Stimulated activated CD8-positive, alpha-beta memory T cell treated with anti-CD3 and anti-CD28 coated beads, Interleukin-4, amount 100 ng/mL, for 4 hours (primary cell): Measurements from ENCODE around the gene ERICH6B.

ENCODE experiments used
- DNase-seq, 2 donors: peaks; one replicate each; pipeline ENCODE4 v3.0.0-alpha.2; 2020; ENCODE audit warnings: low read depth in 2 of 2, low spot score in 1 of 2

ERICH6B gene

GRCh38 chr13:45602183-45603170 lies 13.1 kb downstream of the ERICH6B start:
- DNase-seq = no peak

GRCh38 chr13:45601680-45602079 lies 13.9 kb downstream of the ERICH6B start:
- DNase-seq = no peak

DNA sequence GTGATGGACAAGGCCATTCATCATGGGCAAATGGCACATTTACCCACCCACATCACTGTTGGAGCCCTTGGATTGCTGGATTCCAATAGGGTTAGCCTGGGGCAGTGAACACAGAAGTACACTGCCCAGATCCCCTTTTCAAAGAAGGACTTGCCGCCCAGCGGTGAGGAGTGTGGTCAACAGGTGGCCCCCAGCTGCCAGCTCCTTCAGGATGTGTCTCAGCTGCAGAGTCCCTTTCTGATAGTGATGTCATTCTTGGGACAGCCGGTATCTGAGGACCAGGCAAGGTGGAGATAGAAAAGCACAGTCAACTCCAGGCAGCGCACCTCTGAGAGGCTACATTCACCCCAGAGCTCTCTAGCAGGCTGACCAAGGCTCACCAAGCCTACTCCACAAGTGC lies 16.9 kb downstream of the ERICH6B start:
- DNase-seq = no peak

DNA sequence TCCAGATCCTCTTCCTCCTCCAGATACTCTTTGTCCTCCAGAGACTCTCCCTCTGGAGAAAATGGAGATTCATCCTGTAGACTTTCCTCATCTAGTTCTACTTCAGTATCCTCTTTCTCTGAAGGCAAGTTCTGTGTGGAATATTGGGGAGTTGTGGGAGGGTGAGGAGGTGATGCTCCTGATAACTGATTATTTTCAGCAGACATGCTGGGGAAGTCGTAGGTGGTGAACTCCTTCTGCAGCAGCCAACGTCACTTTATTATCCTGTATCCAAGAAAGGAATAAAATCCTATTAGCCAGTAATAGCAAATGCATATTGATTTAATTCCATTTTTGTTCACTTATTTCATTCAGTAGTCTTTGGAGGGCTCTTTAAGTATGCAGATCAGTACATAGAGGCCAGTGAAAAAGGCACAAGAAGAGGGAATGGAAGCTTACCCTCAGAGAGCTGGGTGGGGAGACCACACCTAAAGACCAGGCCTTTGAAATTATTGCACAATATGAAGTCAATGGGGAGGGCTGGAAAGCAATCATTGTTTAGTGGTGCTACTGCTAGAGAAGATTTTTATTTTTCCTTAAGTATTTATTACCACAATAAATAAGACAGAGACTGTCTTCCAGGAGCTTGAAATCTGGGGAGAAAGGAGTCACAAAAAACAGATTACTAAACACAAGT lies 18.6 kb downstream of the ERICH6B start:
- DNase-seq = no peak

- no peak for DNase-seq
These were observed 19.6 kb downstream of the ERICH6B start for GRCh38 chr13:45595965-45596364.

DNA sequence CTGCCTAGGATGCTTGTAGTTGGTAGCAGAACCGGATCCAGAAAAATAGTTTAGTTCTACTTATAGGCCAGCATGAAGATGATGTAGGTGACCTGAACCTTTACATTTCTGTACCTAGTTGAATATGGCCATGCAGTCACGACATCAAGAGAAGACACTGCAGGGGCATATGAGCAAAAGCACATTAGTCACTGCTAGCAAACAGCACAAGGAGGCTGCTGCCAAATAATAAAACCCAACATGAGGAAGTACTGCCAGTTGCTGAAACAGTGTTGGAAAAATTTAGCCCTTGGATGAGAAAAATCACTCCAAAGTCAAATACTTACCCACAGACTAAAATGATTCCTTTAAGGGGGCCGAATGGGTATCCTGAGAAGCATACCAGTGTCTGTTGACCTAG lies 20.8 kb downstream of the ERICH6B start:
- DNase-seq = no peak

DNA sequence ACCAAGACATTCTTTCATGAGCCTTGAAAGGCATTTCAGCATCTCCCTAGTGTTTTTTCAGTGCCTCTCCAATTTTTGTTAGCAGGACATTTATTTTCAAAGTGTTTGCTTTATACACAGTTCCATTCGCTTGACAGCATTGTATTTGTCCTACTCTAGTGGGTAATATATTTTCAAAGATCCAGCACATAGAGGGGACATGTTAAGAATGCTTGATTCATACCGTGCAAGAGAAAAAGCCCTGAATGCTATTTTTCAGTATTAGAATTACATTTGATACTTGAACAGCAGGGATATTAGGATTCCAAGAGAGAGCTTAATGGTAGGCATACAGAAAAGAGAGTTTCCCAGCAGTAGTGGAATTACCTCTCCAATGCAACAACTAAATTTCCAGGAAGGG lies 21.3 kb downstream of the ERICH6B start:
- DNase-seq = no peak

- no peak for DNase-seq
These were observed 22.8 kb downstream of the ERICH6B start for GRCh38 chr13:45592758-45593157.

DNA sequence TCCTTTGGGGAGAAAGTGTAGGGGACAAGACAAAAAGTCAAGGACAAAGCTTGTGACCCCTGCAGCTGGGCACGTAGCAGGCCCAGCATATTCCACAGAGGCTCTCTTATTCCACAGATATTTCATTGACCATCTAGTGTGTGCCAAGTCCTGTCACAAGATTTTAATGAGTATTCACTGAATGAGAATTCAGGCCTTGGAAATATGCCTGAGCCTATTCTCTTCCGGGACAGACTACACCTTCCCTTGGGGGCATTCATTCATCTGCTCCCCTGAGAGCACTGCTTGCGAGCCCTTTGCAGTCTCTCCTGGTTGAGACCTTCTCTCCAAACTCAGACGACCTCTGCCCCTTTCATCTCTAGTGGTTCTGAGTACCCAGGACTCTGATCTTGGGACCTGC lies 25.5 kb downstream of the ERICH6B start:
- DNase-seq = no peak

DNA sequence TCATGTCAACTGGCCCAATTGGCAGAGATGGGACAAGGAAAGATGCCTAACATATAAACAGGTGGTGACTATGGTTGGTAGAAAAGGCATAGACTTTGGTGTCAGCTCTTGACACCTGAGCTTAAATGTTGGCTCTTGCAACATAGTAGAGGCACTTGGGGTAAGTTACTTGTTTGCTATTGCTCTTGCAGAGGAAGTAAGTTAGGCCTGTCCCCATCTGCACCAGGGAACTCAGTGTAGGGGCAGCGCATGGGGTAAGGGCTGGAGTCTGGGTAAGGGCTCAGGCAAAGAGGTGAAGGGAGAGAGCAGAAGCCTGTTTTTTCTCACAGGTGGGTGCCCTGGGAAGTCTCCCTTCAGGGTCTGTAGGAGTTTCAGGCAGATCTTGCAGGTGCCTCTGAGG lies 27.6 kb downstream of the ERICH6B start:
- DNase-seq = no peak

DNA sequence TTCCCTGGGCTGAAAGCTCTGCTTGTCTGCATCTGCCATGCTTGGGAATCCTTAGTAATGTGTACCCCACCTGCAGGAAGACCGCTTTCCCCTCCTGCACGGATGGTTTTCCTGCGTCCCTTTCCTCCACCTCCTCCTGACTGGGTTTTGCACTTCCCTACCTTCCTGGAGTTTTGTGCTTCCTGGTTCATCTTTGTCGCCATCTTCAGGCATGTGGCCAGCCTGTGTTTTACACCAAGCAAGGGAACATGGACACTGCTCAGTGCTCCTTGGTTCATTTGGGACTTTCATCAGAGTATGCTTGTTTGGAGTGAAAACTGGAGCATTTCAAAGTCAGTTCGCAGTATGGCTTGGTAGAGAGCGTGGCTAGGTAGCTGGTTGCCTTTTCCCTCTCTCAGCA lies 30.7 kb downstream of the ERICH6B start:
- DNase-seq = no peak

DNA sequence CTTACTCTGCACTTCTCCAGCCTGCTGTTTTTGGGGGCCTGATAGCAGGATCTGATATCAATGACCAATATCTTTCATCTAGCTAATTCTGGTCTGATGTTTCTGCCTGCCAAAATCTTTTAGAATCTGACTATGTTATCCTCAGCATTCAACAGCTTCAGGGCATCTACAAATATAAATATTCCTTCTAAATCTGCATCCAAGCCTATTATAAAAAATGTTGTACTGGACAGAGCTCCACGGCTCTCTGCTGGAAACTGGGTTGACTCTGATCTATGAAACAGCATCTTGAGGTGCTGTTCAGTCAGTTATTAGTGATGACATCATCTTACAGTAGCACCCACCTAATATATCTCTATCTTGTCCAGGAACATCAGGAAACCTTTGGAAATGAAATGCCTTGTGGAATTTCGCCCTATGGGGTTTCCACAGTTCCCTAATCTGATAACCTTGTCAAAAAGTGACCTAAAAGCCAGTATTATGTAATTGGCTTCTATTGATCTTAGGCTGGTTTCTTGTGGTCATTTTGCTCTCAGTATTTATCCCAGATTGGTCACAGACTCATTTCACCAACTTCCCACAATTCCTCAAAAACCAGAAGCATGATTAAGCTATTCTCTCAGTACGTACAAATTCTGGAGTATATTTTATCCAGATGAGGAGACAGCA lies 33.0 kb downstream of the ERICH6B start:
- DNase-seq = no peak

- DNase-seq = no peak
These were observed 39.1 kb downstream of the ERICH6B start for GRCh38 chr13:45576466-45576865.

GRCh38 chr13:45575830-45576180 lies 39.7 kb downstream of the ERICH6B start:
- no peak for DNase-seq

- no peak for DNase-seq
These were observed 40.3 kb downstream of the ERICH6B start for GRCh38 chr13:45575146-45575829.

DNA sequence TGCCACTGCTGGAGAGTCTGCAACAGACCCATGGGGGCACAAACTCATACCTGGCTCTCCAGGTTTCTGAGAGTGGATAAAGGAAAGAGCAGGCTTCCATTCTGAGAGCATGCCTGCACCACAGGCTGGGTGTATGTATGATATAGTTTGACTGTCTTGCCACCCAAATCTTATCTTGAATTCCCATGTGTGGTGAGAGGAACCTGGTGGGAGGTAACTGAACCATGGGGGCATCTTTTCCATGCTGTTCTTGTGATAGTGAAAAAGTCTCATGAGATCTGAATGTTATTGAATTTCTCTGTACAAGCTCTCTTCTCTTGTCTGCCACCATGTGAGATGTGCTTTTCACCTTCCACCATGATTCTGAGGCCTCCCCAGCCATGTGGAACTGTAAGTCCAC lies 50.2 kb downstream of the ERICH6B start:
- no peak for DNase-seq

DNA sequence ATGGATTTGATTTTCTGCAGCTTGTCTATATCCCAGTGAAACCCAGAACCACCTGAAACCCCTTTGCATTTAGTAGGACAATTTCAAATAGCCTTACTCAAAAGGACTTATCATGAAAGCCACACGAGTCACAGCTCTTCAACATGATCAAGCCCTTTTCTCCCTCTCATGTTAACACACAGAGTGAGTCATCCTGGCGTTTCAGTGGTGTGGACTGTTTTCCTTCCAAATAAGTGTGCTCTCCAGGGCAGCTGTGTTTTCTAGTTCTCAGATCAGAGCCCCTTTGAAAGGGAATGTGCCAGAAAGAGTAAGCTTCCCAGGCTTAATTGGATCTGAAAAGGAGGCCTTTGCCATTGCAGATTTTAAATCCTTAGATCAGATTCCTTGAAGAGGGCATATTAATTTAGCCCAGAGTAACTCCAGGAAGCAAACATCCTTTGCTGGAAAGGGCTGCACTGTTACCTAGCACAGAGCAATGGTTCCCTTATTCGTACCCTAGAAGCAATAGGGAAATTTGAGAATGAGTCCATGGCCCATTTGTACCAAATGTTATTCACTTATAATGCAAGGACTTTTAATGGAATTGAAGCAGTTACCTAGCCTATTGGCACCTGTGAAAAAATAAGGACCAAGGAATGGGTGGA lies 51.3 kb downstream of the ERICH6B start:
- no peak for DNase-seq

- no peak for DNase-seq
These were observed 60.9 kb downstream of the ERICH6B start for GRCh38 chr13:45554604-45555109.

- no peak for DNase-seq
These were observed 67.3 kb downstream of the ERICH6B start for GRCh38 chr13:45548281-45548680.

DNA sequence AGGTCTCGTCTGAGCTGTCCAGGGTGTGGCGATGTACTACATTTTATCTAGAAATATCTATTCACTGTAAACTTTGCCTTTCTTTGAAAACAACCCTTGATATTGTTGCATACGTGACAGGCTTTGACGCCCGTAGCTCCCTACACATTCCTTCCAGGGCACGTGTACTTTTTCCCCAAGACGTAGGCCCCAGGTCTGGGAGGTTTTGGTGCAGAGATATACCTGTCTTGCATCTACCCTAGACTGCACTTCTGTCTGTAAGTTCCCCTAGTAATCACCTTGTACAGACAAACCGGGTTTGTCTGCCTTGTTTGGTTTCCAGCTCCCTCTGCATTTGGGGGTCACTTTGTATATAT lies 69.2 kb downstream of the ERICH6B start:
- DNase-seq = no peak
